Transverse colon (tissue), 4 donors: ENCODE results near the gene CNKSR3. TPM values are rescaled to one million over a fixed set of nuclear protein-coding genes. Genes with fewer than 3 reads are reported as not detected.
A peak's percentile ranks its signal among the peaks of the same experiment; 100 is the strongest.

Source experiments
- DNase-seq: peaks from one replicate; pipeline ENCODE4 v3.0.0-alpha.2; 2019
- H3K27ac ChIP-seq, 4 donors: fragments of 200-600 bp; sonication (generic); 2 replicates each; pipeline ENCODE4 v1.5.1; 2016 to 2018; ENCODE audit warnings: inconsistent platforms in 4 of 4
- H3K27me3 ChIP-seq: fragments of 200-600 bp; sonication (generic); 2 replicates; pipeline ENCODE4 v1.5.1; 2017; ENCODE audit warnings: inconsistent platforms
- H3K36me3 ChIP-seq, 4 donors: fragments of 200-600 bp; sonication (generic); 2 replicates each; pipeline ENCODE4 v1.5.1; 2017 to 2019; ENCODE audit warnings: inconsistent platforms in 4 of 4
- H3K4me1 ChIP-seq, 4 donors: fragments of 200-600 bp; sonication (generic); 2 replicates each; pipeline ENCODE4 v1.5.1; 2017 to 2020; ENCODE audit warnings: inconsistent platforms in 4 of 4
- H3K4me3 ChIP-seq, 4 donors: fragments of 200-600 bp; sonication (generic); 1 replicate in 1 of 4; 2 replicates in 3 of 4; pipeline versions ENCODE4 v1.5.1 to v1.6.1; 2017 to 2019; ENCODE audit warnings: inconsistent platforms in 4 of 4
- H3K9me3 ChIP-seq, 2 donors: fragments of 200-600 bp; sonication (generic); 2 replicates each; pipeline ENCODE4 v1.5.1; 2017 to 2019; ENCODE audit warnings: inconsistent platforms in 2 of 2
- EP300 ChIP-seq: sonication (generic); formaldehyde crosslinking; IDR thresholded peaks from one replicate; pipeline ENCODE4 v1.6.1; 2017; ENCODE audit warnings: antibody characterized with exemption, low read depth
- POLR2A ChIP-seq: fragments of 450-650 bp; IDR thresholded peaks from one replicate; pipeline ENCODE4 v1.6.1; 2016; ENCODE audit warnings: antibody characterized with exemption, mild to moderate bottlenecking, moderate library complexity
- POLR2AphosphoS5 ChIP-seq, 3 donors: sonication (generic); formaldehyde crosslinking; IDR thresholded peaks; one replicate each; pipeline ENCODE4 v1.6.1; 2016; ENCODE audit warnings: antibody characterized with exemption in 3 of 3
- WGBS, 2 donors: methylation state at CpG; one replicate each; pipeline ENCODE4 v1.1.5; 2018; ENCODE audit warnings: low coverage in 1 of 2; 5-methylcytosine and 5-hydroxymethylcytosine counted together
- in situ Hi-C, 4 donors: fragments of 200-750 bp; cut with MboI; loops; one replicate each; pipeline versions ENCODE4 v1.15.0 to v1.15.1; 2017; ENCODE audit warnings: low sequenced_read_pairs in 3 of 4, low pct_ligation_motif_present in 1 of 4, low pct_unique_long_range_greater_than_20kb in 1 of 4
- intact Hi-C: fragments of 100-400 bp; cut with DNase I; formaldehyde crosslinking; loops from one replicate; pipeline ENCODE4 v1.15.1; 2023; ENCODE audit warnings: low total_unique reads
- total RNA-seq, 4 donors: library from RNA; depleted of rRNA; stranded (reverse); fragments of >200 nt; gene quantifications; one replicate each; pipeline ENCODE4 v1.1.0, GENCODE V29; 2016
- TF ChIP-seq, protein P1 (sequence below), 5 experiments: fragments of 200-600 bp in 3 of 5; fragments of 450-650 bp in 2 of 5; sonication (generic) in 3 of 5; IDR thresholded peaks; 1 replicate in 2 of 5; 2 replicates in 3 of 5; pipeline ENCODE4 v1.5.1; 2016 to 2017; ENCODE audit warnings: antibody characterized with exemption in 5 of 5, inconsistent platforms in 3 of 5, mild to moderate bottlenecking in 2 of 5, moderate library complexity in 1 of 5

CNKSR3 gene
- total RNA-seq, 4 donors from 2014 or later = 4.0 to 27.3 (median 16.9) TPM

DNA sequence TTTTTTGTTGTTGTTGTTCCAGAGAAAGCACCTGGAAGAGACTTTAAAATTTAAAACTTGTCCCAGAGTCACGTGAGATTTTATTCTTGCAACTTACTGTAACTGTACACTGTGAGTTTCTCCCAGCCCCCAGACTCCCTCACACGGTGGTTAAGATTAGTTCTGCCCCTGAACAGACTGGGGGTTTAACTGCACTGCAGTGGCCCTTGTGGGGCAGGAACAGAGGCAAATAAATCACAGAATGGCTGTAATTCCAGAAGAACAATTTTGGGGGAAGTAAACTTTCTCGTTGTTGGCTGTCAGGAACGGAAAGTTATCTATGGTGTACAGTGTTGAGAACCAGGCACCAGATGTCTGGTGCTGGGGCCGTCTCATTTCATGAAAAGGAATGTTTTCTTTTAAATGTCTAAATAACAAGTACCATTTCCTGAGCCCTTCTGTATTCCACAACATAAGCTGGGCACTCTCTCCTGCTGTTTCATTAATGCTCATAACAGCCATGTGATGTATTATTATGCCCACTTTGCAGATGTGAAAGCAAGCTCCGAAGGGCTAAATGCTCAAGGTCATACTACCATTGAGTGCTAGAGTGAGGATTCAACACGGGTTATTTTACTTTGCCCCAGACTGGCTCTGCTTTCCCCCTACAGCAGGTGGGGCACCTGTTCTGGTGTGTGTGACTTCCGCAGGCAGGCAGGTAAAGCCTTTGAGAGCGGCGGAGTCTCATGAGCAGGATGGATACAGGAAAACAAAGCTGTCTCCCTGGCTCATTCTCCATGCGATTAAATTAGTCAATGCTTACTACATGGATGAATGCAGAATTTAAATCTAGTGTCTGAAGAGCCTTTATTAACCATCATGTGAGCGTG is 30.5 kb downstream of the CNKSR3 start:
- no peak for DNase-seq
- TF ChIP-seq POLR2A (no peak), EP300 (no peak), POLR2AphosphoS5 (IDR thresholded peaks at IDR 0.05) (no peak)
- TF ChIP-seq, protein P1, sequence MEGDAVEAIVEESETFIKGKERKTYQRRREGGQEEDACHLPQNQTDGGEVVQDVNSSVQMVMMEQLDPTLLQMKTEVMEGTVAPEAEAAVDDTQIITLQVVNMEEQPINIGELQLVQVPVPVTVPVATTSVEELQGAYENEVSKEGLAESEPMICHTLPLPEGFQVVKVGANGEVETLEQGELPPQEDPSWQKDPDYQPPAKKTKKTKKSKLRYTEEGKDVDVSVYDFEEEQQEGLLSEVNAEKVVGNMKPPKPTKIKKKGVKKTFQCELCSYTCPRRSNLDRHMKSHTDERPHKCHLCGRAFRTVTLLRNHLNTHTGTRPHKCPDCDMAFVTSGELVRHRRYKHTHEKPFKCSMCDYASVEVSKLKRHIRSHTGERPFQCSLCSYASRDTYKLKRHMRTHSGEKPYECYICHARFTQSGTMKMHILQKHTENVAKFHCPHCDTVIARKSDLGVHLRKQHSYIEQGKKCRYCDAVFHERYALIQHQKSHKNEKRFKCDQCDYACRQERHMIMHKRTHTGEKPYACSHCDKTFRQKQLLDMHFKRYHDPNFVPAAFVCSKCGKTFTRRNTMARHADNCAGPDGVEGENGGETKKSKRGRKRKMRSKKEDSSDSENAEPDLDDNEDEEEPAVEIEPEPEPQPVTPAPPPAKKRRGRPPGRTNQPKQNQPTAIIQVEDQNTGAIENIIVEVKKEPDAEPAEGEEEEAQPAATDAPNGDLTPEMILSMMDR (IDR thresholded peaks at IDR 0.05) = no peak
- H3K36me3 ChIP-seq = no peaks in the 10 kb centered on the region
- in situ Hi-C loops = no loop called here
- intact Hi-C loops = no loop called here
- H3K9me3 ChIP-seq = no peaks in the 10 kb centered on the region
- H3K27me3 ChIP-seq = no peaks in the 10 kb centered on the region
- no peak overlapping the region for H3K4me3 ChIP-seq
- H3K27ac ChIP-seq = peak overlapping the region; percentile 56 to 83 (median 76)
- 45 to 64% methylated on average over 4 to 12 of the region's 12 CpGs for WGBS, 2 donors
- peaks cover 0 to 35% (median 10%) of the 10 kb centered on the region in 4 donors for H3K4me1 ChIP-seq

DNA sequence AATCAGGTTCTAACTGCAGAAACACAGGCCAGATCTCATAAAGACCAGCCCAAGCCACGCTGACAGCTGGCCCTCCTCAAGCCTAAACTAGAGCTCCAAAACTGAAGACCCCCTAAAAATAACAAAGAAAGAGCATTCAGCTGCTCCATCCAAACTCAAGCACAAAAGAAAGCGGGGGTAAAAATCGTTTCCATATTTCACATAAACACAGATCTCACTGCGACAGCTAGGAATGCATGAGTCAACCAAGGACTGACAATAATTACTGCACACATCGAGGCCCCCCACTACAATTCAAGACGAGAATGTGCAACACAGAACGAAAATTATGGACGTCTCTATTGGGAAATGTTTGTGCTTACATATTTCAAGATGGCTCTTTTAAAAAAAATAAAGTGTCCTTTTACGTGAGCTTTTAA is 31.1 kb downstream of the CNKSR3 start:
- Histone ChIP-seq H3K9me3 (no peaks in the 10 kb centered on the region), H3K4me1 (peaks cover 0 to 35% (median 13%) of the 10 kb centered on the region in 4 donors), H3K36me3 (no peaks in the 10 kb centered on the region), H3K27ac (peak overlapping the region; percentile 56 to 83 (median 76)), H3K4me3 (no peak overlapping the region), H3K27me3 (no peaks in the 10 kb centered on the region)
- WGBS, 2 donors = 58 to 64% methylated on average over 9 of the region's 9 CpGs
- TF ChIP-seq POLR2A = no peak
- no peak for TF ChIP-seq EP300
- no peak for TF ChIP-seq POLR2AphosphoS5 (IDR thresholded peaks at IDR 0.05)
- TF ChIP-seq, protein P1 (IDR thresholded peaks at IDR 0.05) = no peak
- in situ Hi-C loops (no loop called here), intact Hi-C loops (no loop called here)
- no peak for DNase-seq

DNA sequence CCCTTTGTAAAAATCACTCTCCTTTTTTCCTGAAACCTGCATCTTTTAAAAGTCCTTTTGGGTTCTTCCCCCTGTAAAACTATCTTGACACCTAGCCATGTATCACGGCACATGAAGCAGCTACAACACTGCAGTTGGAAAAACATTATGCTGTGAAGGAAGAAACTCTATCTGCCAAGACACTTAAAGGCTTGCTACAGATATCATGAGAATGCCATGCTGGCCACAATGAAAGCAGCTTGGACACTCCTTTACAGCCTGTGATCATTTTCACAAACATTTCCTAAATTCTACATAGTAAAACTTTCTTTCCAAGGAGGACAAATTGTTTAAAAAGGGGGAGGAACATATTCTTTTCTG is 31.8 kb downstream of the CNKSR3 start:
- no peaks in the 10 kb centered on the region for H3K9me3 ChIP-seq
- in situ Hi-C loops (no loop called here), intact Hi-C loops (no loop called here)
- H3K27me3 ChIP-seq = no peaks in the 10 kb centered on the region
- H3K36me3 ChIP-seq = no peaks in the 10 kb centered on the region
- peak overlapping the region; percentile 56 to 83 (median 76) for H3K27ac ChIP-seq
- DNase-seq = no peak
- 33 to 52% methylated on average over 1 of the region's 1 CpG for WGBS, 2 donors
- no peak overlapping the region for H3K4me3 ChIP-seq
- TF ChIP-seq, protein P1 (IDR thresholded peaks at IDR 0.05) = no peak
- no peak for TF ChIP-seq POLR2A
- TF ChIP-seq POLR2AphosphoS5 (IDR thresholded peaks at IDR 0.05) = no peak
- TF ChIP-seq EP300 = no peak
- H3K4me1 ChIP-seq = peaks cover 0 to 35% (median 13%) of the 10 kb centered on the region in 4 donors

DNA sequence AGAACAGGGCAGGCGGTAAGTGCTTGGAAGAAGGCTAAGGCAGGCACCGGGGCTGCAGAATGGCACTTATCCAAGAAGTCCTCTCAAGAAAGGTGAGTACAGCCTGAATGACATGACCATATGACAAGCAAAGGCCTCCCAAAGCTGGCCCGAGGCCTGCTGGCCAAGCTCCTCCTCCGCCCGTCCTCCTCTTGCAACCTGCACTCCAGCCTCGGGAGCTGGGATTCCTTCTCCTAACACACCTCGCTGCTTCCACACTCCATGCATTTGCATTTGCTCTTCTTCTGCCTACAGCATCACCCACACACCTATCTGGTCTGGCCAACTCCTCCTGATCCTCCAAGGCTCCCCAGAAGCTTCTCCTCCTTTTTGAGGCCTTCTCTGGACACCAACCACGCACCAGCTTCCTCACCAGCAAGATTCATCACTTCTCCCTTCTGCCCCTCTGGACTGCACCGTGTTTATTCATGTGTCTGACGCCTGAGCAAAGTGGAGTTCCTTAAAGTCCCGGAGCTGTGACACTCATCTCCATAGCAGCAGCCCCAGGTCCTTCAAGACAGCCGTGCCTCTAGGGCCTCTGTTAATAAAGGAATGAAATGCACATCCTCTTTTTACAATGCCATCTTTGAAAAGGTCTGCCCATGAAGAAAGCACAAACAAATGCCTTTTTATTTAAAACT is 32.3 kb downstream of the CNKSR3 start:
- TF ChIP-seq POLR2A (no peak), EP300 (no peak), POLR2AphosphoS5 (IDR thresholded peaks at IDR 0.05) (no peak)
- TF ChIP-seq, protein P1 (IDR thresholded peaks at IDR 0.05) = no peak
- Histone ChIP-seq H3K36me3 (no peaks in the 10 kb centered on the region), H3K4me1 (peaks cover 0 to 32% (median 13%) of the 10 kb centered on the region in 4 donors), H3K27me3 (no peaks in the 10 kb centered on the region), H3K9me3 (no peaks in the 10 kb centered on the region), H3K27ac (peak overlapping the region; percentile 56 to 83 (median 76)), H3K4me3 (no peak overlapping the region)
- no peak for DNase-seq
- WGBS, 2 donors = 43 to 72% methylated on average over 3 to 12 of the region's 12 CpGs
- intact Hi-C loops (no loop called here), in situ Hi-C loops (no loop called here)
